ENCODE measurements around the gene ALG9.

DNA sequence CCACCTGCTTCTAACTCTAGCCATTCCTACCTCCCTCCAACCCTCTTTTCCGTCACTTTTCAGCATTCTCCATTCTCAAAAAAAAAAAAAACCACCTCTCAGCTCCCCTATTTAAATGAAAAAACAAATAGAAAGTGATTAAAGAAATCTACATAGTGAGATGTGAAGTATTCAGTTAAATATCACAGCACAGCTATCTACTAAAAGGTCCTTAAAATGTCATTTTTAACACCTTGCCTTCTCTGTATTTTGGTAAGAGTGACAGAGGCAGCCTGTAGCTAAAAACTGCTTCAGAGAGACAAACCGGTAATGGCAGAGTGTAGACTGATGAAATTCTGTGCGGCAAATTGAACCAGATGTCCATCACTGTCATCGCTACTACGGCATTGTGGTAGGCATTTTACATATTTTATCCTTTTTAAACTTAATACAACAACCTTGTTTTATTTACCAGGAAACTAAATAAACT, 346 bp upstream of the ALG9 start:
- TF ChIP-seq TEAD4 (CRISPR knock-in tag; IDR thresholded peaks at IDR 0.05) (no peak), ZNF317 (CRISPR knock-in tag; IDR thresholded peaks at IDR 0.05; ENCODE audit: borderline replicate concordance, low read depth) (no peak), NR1H2 (CRISPR knock-in tag; IDR thresholded peaks at IDR 0.05) (no peak), JAZF1 (CRISPR knock-in tag; IDR thresholded peaks at IDR 0.05) (no peak), NR3C1 (CRISPR knock-in tag; conservative IDR thresholded peaks at IDR 0.05; ENCODE audit: low read depth) (no peak), FOXK1 (CRISPR knock-in tag; IDR thresholded peaks at IDR 0.05) (no peak)
- TF ChIP-seq, protein P1, sequence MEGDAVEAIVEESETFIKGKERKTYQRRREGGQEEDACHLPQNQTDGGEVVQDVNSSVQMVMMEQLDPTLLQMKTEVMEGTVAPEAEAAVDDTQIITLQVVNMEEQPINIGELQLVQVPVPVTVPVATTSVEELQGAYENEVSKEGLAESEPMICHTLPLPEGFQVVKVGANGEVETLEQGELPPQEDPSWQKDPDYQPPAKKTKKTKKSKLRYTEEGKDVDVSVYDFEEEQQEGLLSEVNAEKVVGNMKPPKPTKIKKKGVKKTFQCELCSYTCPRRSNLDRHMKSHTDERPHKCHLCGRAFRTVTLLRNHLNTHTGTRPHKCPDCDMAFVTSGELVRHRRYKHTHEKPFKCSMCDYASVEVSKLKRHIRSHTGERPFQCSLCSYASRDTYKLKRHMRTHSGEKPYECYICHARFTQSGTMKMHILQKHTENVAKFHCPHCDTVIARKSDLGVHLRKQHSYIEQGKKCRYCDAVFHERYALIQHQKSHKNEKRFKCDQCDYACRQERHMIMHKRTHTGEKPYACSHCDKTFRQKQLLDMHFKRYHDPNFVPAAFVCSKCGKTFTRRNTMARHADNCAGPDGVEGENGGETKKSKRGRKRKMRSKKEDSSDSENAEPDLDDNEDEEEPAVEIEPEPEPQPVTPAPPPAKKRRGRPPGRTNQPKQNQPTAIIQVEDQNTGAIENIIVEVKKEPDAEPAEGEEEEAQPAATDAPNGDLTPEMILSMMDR (IDR thresholded peaks at IDR 0.05) = no peak
- TF ChIP-seq, protein P2, sequence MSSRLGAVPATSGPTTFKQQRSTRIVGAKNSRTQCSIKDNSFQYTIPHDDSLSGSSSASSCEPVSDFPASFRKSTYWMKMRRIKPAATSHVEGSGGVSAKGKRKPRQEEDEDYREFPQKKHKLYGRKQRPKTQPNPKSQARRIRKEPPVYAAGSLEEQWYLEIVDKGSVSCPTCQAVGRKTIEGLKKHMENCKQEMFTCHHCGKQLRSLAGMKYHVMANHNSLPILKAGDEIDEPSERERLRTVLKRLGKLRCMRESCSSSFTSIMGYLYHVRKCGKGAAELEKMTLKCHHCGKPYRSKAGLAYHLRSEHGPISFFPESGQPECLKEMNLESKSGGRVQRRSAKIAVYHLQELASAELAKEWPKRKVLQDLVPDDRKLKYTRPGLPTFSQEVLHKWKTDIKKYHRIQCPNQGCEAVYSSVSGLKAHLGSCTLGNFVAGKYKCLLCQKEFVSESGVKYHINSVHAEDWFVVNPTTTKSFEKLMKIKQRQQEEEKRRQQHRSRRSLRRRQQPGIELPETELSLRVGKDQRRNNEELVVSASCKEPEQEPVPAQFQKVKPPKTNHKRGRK (CRISPR knock-in tag; IDR thresholded peaks at IDR 0.05; ENCODE audit: borderline replicate concordance) = no peak
- TF ChIP-seq, protein P3, sequence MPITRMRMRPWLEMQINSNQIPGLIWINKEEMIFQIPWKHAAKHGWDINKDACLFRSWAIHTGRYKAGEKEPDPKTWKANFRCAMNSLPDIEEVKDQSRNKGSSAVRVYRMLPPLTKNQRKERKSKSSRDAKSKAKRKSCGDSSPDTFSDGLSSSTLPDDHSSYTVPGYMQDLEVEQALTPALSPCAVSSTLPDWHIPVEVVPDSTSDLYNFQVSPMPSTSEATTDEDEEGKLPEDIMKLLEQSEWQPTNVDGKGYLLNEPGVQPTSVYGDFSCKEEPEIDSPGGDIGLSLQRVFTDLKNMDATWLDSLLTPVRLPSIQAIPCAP (CRISPR knock-in tag; IDR thresholded peaks at IDR 0.05) = no peak

Measured in WTC11 (cell line).